SK-N-SH (cell line): ENCODE results near the gene MEPCE.

Experiments
- EZH2phosphoT487 ChIP-seq: fragments of 200-600 bp; sonication (generic); IDR thresholded peaks from 2 replicates; pipeline ENCODE4 v1.6.1; 2017; ENCODE audit warnings: low read depth, mixed run types, mild to moderate bottlenecking, antibody characterized with exemption, moderate library complexity, borderline replicate concordance
- FOXM1 ChIP-seq: IDR thresholded peaks from 2 replicates; pipeline ENCODE4 v1.4.0; 2012; ENCODE audit warnings: low read depth, mild to moderate bottlenecking
- GABPA ChIP-seq: IDR thresholded peaks from 2 replicates; pipeline ENCODE4 v1.4.0; 2012; ENCODE audit warnings: low read depth, mild to moderate bottlenecking
- MAX ChIP-seq: IDR thresholded peaks from 2 replicates; pipeline ENCODE4 v1.4.0; 2012; ENCODE audit warnings: low read depth
- POLR2AphosphoS5 ChIP-seq: IDR thresholded peaks from 2 replicates; pipeline ENCODE4 v1.6.1; 2012; ENCODE audit warnings: low read depth, low read length
- RAD21 ChIP-seq: IDR thresholded peaks from 2 replicates; pipeline ENCODE4 v1.6.1; 2012; ENCODE audit warnings: mild to moderate bottlenecking, low read length
- SMC3 ChIP-seq: IDR thresholded peaks from 2 replicates; pipeline ENCODE4 v1.6.1; 2012; ENCODE audit warnings: low read depth, low read length, improper control_type of control experiment
- YY1 ChIP-seq: IDR thresholded peaks from 2 replicates; pipeline ENCODE4 v1.4.0; 2012; ENCODE audit warnings: low read depth, mild to moderate bottlenecking
- TF ChIP-seq, protein P1 (sequence below): fragments of 150-350 bp; IDR thresholded peaks from 2 replicates; pipeline ENCODE4 v1.6.1; 2017; ENCODE audit warnings: antibody characterized with exemption, low read length, low read depth, borderline replicate concordance
- TF ChIP-seq, protein P2 (sequence below): fragments of 200-600 bp; sonication (generic); IDR thresholded peaks from 2 replicates; pipeline ENCODE4 v1.6.1; 2017; ENCODE audit warnings: antibody characterized with exemption, mild to moderate bottlenecking, moderate library complexity
- TF ChIP-seq, protein P3 (sequence below): IDR thresholded peaks from 2 replicates; pipeline ENCODE4; 2012
- TF ChIP-seq, protein P4 (sequence below): IDR thresholded peaks from 2 replicates; pipeline ENCODE4 v1.6.1; 2012; ENCODE audit warnings: mild to moderate bottlenecking, low read depth, low read length, moderate library complexity

- TF ChIP-seq, protein P1, sequence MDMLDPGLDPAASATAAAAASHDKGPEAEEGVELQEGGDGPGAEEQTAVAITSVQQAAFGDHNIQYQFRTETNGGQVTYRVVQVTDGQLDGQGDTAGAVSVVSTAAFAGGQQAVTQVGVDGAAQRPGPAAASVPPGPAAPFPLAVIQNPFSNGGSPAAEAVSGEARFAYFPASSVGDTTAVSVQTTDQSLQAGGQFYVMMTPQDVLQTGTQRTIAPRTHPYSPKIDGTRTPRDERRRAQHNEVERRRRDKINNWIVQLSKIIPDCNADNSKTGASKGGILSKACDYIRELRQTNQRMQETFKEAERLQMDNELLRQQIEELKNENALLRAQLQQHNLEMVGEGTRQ = no peak
- TF ChIP-seq POLR2AphosphoS5 = no peak
- TF ChIP-seq, protein P2, sequence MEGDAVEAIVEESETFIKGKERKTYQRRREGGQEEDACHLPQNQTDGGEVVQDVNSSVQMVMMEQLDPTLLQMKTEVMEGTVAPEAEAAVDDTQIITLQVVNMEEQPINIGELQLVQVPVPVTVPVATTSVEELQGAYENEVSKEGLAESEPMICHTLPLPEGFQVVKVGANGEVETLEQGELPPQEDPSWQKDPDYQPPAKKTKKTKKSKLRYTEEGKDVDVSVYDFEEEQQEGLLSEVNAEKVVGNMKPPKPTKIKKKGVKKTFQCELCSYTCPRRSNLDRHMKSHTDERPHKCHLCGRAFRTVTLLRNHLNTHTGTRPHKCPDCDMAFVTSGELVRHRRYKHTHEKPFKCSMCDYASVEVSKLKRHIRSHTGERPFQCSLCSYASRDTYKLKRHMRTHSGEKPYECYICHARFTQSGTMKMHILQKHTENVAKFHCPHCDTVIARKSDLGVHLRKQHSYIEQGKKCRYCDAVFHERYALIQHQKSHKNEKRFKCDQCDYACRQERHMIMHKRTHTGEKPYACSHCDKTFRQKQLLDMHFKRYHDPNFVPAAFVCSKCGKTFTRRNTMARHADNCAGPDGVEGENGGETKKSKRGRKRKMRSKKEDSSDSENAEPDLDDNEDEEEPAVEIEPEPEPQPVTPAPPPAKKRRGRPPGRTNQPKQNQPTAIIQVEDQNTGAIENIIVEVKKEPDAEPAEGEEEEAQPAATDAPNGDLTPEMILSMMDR = no peak
- no peak for TF ChIP-seq SMC3
- no peak for TF ChIP-seq FOXM1
- TF ChIP-seq GABPA = no peak
- no peak for TF ChIP-seq RAD21
- no peak for TF ChIP-seq MAX
- TF ChIP-seq EZH2phosphoT487 = no peak
- TF ChIP-seq, protein P3, sequence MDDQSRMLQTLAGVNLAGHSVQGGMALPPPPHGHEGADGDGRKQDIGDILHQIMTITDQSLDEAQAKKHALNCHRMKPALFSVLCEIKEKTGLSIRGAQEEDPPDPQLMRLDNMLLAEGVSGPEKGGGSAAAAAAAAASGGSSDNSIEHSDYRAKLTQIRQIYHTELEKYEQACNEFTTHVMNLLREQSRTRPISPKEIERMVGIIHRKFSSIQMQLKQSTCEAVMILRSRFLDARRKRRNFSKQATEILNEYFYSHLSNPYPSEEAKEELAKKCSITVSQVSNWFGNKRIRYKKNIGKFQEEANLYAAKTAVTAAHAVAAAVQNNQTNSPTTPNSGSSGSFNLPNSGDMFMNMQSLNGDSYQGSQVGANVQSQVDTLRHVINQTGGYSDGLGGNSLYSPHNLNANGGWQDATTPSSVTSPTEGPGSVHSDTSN = no peak
- TF ChIP-seq YY1 = no peak
- TF ChIP-seq, protein P4, sequence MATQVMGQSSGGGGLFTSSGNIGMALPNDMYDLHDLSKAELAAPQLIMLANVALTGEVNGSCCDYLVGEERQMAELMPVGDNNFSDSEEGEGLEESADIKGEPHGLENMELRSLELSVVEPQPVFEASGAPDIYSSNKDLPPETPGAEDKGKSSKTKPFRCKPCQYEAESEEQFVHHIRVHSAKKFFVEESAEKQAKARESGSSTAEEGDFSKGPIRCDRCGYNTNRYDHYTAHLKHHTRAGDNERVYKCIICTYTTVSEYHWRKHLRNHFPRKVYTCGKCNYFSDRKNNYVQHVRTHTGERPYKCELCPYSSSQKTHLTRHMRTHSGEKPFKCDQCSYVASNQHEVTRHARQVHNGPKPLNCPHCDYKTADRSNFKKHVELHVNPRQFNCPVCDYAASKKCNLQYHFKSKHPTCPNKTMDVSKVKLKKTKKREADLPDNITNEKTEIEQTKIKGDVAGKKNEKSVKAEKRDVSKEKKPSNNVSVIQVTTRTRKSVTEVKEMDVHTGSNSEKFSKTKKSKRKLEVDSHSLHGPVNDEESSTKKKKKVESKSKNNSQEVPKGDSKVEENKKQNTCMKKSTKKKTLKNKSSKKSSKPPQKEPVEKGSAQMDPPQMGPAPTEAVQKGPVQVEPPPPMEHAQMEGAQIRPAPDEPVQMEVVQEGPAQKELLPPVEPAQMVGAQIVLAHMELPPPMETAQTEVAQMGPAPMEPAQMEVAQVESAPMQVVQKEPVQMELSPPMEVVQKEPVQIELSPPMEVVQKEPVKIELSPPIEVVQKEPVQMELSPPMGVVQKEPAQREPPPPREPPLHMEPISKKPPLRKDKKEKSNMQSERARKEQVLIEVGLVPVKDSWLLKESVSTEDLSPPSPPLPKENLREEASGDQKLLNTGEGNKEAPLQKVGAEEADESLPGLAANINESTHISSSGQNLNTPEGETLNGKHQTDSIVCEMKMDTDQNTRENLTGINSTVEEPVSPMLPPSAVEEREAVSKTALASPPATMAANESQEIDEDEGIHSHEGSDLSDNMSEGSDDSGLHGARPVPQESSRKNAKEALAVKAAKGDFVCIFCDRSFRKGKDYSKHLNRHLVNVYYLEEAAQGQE = no peak
These were observed 2.4 kb downstream of the MEPCE start for GRCh38 chr7:100432053-100432452.
